HG03135 (cell line): ENCODE measurements around the gene CRY1.

Source experiments
- ATAC-seq: cut with Tn5 transposase; IDR thresholded peaks from one replicate; pipeline ENCODE4 v1.9.1; 2021; ENCODE audit warnings: mild to moderate bottlenecking, moderate library complexity; ENCODE audit not compliant: unreplicated experiment

CRY1 gene

GRCh38 chr12:106971065-106971464 lies 122.3 kb downstream of the CRY1 start:
- ATAC-seq, result no peak

DNA sequence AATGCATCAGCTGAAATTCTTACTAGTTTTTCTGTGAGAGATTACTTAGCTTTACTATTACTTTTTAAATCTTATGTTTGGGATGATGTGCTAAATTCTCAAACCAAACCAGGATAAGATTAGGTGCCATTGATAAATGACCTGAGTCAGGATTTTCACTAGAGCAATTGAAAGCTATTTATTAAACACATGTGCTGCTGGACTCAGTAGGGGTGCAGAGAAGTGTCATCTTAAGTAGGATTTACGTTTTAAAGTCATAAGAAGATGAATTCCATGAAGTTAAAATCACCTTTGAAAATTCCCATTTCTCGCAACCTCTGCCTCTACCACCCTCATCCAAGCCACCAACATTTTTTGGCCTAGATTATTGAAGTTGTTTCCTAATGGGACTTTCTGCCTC lies 128.8 kb downstream of the CRY1 start:
- no peak for ATAC-seq

- no peak for ATAC-seq
Observed at GRCh38 chr12:106962286-106962685, 131.1 kb downstream of the CRY1 start.

GRCh38 chr12:106960443-106960842 lies 132.9 kb downstream of the CRY1 start:
- ATAC-seq, result no peak

DNA sequence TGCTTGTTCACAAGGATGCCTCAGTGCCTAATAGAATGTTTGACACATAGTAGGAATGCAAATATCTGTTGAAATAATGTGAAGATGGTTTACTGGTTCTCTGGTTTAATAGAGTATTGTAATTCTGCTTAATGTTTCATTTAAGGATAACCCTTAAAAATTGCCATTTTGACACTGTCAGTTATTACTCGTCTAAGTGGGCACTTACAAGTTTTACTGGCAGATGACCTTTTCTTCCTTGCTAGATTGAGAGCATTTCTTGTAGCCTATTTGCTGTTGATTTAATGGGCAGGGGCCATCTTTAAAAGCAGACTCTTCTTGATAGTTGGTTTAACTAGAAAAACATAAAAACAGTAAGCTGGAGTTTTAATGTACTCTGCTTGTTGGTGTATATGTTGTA lies 135.8 kb downstream of the CRY1 start:
- ATAC-seq, result no peak

GRCh38 chr12:106956048-106956578 lies 137.2 kb downstream of the CRY1 start:
- ATAC-seq, result peak; percentile 37

DNA sequence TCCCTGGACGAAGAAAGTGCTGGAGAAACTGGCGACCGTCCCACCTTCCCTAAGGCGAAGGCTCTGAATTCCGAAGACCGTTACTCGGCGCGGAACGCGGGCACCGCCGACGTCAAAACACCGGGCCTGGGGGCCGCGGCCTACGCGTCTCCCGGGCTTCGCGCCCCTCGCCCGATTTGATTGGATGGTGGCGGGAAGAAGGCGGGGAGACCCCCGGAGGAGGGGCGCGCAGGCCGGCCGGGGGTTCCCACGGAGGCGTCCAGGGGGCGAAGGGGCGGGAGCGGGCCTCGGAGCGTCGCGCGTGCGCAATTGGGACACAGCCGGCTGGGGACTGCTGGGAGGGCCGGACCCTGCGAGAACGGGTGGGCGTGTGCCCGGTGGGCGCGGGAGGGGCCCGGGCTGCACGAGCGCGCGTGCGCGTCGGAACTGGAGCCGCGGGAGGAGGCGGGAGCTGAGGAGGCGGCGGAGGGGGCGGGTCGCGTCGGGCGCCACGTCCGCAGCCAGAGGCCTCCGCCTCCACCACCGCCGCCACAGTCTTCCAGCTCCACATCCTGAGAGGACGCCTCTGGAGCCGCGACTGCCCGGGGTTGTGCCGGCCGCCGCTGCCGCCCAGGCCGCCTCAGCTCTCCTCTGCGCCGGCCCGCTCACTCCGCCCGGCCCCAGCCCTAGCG lies 137.8 kb downstream of the CRY1 start, which contains the start of gene TMEM263:
TMEM263 (plus strand) TSS at position 531 of the 671 bp plus-strand sequence. CDS start 11,210 bp downstream, outside the sequence.
- ATAC-seq, result peak; percentile 79

GRCh38 chr12:106954462-106955376 lies 138.6 kb downstream of the CRY1 start:
- ATAC-seq, result peak; percentile 26

DNA sequence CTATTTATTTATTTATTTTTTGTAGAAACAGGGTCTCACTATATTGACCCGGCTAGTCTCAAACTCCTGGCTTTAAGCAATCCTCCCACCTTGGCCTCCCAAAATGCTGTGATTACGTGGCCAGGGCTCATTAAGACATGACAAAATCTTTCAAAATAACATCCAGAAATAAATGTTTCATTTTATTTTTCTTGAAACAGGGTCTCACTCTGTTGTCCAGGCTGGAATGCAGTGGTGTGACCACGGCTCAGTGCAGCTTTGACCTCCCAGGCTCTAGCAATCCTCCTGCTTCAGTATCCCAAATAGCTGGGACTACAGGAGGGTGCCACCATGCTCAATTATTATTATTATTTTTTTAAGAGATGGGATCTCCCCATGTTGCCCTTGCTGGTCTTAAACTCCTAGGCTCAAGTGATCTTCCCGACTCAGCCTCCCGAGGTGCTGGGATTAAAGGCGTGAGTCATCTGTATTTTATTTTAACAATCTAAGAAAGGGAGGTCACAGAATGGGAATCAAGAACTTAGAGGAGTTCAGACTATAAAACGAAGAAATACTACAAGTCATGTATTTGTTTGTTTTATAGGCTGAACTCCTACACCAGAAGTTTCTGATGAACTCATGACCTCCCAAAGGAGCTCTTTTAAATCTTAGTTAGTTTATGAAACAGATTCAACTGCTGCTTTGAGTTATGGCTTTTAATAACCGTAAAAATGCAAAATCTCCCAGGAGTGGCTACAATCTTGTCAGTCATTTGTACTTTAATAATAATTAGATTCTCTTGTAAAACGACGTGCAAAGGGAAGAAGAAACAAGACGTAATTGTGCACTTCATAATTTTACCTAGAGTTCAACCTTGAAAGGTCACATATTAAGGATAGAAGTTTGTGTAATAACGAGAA lies 139.7 kb downstream of the CRY1 start:
- no peak for ATAC-seq

DNA sequence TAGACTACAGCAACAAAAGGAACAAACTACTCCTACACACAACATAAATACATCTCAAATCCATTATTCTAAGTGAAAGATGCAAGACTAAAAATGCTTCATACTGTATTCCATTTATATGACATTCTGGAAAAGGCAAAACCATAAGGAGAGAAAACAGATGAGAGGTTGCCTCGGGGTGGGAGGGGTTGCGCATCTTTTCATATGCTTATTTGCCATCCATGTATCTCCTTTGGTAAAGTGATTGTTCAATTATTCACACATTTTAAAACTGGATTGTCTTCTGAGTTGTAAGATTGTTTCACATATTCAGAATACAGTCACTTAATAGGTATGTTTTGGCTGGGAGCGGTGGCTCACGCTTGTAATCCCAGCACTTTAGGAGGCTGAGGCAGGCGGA lies 142.8 kb downstream of the CRY1 start:
- no peak for ATAC-seq

GRCh38 chr12:106947461-106947860 lies 145.9 kb downstream of the CRY1 start:
- no peak for ATAC-seq

DNA sequence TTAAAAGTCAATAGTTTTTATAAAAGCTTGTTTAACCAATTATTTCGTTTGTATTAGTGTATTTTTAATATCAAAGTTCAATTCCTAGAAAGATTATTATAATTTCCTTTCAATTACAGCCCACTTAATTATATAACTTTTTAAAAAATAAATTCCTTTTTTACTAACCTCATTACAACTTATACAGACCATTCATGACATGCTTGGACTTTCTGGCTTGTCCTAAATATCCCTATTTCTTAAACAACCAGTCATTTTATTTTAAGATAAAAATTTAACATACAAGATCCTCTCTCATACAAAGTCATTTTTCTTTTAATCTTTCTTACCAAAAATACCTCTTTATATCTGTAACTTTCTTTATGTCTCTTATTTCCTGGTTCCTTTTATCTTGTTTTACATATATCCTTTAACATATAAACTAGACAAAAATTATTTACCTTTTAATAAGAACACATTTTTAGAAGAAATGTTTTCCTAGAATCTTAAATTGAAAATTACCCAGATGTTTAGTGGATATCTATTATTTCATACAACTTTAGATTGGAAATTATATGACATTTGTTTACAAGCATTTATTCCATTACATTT lies 148.0 kb downstream of the CRY1 start:
- ATAC-seq, result no peak

DNA sequence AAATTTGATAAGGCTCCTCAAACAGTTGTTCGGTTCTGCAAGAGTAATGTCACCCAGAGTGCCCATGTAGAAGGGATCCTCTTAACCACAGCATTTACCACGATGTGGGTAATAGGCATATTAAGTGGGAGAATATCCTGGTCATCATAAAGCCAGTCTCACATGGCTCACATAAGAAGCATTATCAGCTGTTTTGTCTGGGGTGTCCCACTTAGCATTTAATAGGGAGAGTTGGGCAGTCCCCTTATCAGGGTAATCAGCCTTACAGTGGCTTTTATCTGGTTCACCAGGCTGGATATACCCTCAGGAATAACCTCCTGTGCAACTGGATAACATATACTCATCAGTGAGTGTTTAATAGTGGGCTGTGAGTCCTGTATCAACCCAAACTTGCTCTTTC lies 150.6 kb downstream of the CRY1 start:
- no peak for ATAC-seq

GRCh38 chr12:106941481-106942156 lies 151.7 kb downstream of the CRY1 start:
- no peak for ATAC-seq
